C1 segment of cervical spinal cord (tissue), 14 donors: ENCODE data around the gene EP400.

Source experiments
- DNase-seq, 14 donors: peaks; one replicate each; lab custom pipeline; 2025; lab: John Stamatoyannopoulos, UW

The EP400 gene

DNA sequence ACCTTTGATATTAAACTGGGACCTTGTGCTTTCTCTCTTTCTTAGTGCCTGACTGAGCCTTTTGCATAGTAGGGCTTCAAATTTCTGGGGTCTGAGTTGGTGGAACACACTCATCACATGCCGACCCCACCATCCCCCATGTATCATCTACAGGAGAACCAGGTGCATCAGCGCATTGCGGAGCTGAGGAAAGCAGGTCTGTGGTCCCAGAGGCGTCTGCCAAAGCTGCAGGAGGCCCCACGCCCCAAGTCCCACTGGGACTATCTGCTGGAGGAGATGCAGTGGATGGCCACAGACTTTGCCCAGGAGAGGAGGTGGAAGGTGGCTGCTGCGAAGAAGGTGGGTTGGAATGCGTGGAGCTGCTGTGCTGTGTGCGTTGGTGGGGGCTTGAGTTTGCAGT lies 37.8 kb downstream of the EP400 start:
- no peak for DNase-seq

DNA sequence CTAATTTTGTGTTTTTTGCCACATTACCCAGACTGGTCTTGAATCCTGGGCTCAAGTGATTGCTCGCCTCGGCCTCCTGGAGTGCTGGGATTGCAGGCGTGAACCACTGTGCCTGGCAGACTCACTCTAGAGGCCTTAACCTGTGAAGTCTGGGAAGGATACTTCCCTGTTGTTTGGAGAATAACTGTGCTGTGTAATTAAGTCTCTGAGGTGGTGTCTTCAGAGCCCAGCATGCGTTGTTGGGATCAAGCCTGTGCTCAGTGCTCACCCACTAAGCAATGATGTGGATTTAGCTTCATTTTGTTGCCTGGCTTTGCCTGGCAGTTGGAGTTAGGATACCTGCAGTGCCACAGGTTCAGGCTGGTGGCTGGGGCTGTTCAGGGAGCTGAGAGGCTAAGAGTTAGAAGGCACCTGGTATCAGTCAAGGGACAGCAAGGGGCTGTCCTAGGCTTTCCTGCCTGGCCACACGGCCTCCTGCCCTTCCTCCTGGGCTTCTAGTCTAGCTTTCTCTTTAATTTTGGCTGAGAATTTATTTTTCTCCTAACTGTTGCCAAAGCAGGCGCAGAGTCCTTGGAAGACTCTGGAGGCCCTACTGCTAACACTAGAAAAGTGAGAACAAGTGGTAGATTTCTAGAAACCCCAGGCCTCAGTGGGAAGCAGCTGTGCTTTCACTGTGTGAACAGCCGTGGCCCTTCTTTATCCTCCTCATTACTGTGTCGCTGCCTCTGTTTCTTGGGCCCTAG lies 38.5 kb downstream of the EP400 start:
- no peak for DNase-seq

DNA sequence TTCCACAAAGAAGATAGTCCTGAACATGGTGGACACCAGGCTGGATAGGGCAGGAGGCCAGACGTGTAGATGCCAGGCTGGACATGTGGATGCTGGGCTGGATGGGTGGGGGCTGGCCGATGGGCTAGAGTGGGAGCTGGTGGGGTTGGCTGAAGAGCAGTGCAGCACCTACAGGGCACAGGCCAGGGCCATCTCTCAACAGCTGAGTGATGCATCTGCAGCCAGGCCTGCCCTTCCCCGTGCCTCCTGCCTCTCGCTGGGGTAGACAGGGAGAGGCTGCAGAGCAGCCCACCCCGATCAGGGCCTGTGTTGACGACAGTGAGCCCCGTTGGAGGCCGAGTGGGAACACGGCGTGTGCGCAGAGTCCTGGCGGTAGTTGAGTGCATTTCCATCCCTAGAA lies 39.3 kb downstream of the EP400 start:
- no peak for DNase-seq

DNA sequence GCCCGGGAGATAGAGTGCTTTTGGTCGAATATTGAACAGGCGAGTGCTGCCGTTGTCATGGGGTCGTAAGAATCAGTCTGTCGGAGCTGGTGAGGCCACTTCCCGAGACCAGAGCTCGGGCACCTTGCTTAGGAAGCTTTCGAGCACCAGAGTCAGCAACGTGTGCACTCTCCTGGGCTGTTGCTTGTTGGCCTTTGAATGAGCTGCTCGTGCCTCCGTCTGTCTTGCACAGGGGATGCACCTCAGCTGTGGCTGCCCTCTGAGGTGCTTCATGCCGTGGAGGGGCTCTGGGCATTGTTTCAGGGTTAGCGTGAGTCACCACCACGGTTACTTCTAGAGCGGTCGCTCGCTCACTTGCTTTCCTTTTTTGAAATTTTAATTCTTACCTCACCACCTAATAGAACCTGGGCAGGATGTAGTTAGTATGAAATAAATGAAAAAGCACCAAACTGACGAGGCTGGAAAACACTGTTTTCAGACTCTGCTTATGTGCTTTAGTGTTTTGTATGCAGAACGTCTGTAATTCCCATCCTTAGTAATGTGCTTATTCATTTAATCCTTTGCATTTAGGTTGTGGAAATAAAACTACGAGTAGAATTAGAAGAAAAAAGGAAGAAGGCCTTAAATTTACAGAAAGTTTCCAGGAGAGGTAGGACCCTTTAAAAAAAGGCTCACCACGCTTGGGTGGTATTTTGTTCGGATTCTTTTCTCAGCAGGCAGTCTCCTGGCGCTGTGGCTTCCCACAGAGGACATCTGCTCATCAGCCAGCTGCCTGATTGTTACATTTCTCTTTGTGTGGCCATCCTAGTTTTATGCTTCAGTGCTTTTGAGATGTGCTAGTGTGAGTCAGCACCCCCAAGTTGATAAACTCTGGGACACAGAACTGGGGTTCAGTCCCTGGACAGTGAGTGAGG lies 40.6 kb downstream of the EP400 start:
- DNase-seq, result no peak

DNA sequence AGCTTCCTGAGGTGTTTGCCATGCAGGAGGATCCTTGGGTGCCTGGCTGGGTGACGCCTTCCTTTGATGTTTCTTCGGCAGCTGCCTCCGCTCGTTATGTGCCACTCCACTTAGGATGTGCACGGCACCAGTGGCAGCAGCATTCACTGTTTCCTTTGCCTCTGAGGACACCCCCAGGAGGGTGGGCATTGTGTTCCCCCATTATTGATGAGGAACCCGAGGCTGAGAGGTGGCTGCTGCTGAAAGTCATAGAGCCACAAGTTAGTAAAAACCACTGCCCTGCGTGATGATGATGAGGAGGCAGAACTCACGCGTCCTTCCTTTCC lies 41.2 kb downstream of the EP400 start:
- DNase-seq, result no peak

DNA sequence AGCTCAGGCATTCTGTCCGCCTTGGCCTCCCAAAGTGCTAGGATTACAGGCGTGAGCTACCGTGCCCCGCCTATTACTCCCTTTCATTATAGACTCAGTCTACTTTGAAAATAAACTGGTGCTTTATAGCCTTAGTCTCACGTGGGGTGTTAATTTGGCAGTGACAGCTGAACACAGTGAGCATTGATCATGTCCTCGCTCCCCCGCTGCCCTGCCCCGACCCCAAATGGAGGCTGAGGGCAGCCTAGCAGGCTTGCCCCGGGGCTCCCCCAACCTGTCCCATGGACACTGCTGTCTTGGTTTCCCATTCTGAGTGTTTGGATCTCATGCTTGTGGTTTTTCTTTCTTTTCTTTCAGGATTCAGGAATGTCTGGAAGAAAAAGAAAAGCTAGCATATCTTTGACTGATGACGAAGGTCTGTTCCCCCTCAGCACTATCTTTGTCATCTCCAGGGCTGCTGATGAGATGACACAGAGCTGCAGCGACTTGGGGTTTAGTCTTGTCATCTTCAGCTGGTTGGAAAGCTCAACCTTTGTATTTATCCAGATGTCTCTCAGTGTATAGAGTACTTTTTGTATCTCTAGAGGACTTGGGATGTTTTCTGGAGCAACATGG lies 42.2 kb downstream of the EP400 start:
- DNase-seq, result no peak

DNA sequence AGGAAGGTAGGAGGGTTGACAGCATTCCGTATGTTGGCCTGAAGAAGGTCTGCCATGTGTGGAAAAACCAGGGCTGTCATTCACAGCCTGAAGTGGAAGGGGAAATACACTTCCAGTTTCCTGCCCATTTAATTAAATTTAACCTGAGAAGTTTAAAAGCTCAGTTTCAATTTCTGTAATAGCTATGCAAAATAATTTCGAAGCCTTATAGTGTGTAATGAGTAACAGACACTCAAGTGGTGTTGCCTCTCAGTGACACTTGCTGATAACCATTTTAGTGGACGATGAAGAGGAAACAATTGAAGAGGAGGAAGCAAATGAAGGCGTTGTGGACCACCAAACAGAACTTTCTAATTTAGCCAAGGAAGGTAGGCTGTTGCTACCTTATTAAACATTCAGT lies 44.8 kb downstream of the EP400 start:
- DNase-seq, result no peak

DNA sequence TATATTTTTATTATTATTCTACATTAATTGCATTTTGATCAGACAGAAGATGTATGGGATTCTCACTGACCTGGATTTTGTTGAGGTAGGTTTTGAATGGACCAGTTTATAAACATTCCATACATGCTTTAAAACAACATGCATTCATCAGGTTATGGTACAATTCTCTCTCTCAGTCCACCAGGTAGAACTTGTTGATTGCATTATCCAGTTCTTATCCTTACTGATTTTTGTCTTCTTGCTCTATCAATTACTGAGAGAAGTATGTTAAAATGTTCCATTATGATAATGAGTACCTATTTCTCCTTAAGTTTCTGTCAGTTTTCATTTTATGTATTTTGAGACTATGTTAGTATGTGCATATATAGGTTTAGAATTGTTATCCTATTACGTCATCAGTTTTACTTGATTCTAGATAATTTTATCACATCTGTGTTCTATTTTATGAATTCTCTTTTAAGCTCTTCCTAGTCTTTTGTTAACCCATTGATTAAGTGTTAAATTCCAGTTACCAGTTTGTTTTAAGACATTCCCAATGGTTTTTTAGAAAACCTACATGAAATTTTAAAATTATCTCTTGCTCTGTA lies 50.6 kb downstream of the EP400 start:
- DNase-seq, result no peak

DNA sequence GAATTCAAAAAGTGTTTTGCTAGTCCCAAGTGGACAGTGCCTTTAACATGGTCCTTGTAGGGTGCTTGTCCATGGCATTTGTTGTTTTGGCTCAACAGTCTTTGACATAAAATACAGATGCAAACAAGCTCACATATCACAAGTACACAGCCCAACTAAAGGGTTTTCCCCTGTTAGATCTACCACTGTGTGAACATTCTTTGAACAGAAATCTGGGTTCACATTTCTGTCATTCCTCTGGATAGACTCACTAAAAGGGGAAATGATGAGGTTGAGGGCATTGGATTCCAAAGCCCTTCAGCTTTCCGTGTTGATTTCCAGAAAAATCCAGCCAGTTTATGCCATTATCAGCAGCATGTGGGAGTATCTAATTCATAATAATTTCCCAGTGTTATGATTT lies 54.1 kb downstream of the EP400 start:
- no peak for DNase-seq

DNA sequence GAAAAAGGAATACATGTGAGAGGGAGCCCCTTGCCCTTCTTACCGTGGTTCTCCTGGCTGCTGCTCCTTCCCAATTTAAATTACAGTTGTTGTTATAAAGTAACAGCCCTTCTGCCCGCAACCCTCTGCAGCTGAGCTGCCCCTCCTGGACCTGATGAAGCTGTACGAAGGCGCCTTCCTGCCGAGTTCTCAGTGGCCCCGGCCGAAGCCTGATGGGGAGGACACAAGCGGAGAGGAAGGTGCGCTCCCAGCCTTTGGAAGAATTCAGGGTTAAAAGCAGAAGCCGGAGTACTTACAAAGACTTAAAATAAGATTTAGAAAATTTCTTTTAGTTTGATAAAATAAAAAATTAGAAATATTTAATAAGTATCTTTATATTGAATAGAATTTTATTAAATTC lies 55.2 kb downstream of the EP400 start:
- no peak for DNase-seq

DNA sequence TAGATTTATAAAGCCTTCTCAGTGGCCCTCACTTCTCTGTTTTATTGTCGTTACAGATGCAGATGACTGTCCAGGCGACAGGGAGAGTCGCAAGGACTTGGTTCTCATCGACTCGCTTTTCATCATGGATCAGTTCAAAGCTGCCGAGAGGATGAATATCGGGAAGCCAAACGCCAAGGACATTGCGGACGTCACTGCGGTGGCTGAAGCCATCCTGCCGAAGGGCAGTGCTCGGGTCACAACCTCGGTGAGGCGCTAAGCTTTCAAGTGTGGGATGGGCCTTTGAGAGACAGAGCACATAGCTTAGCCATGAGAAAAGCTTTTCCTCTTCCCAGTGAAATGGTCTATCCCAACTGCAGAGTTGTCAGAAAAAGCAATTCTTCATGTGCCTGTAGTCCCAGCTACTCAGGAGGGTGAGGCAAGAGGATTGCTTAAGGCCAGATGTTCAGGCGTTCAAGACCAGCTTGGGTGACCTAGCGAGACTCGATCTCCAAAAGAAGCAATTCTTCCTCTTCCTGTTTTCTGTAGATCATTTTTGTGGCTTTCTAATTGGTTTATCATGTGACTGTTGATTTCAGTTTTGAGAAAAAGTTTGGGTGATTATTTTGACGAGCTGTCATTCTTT lies 56.4 kb downstream of the EP400 start:
- no peak for DNase-seq

DNA sequence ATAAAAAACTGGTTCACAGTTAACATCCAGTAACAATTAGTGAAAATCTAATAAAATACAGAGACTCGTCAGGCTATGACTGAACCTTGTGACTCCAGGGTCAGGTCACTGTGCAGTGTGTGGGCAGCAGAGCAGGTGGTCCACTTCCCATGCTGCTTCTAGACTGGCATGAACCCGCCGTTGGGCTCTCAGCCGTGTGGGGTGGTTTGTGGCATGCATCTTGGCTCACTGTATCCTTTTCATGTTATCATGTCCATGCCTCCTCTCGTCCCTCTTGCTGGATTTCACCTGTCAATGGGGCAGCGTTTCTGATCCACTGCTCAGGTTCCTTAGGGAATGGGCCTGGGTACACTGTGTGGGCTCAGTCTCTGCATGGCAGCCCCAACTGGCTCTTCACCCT lies 57.3 kb downstream of the EP400 start:
- DNase-seq, result no peak

DNA sequence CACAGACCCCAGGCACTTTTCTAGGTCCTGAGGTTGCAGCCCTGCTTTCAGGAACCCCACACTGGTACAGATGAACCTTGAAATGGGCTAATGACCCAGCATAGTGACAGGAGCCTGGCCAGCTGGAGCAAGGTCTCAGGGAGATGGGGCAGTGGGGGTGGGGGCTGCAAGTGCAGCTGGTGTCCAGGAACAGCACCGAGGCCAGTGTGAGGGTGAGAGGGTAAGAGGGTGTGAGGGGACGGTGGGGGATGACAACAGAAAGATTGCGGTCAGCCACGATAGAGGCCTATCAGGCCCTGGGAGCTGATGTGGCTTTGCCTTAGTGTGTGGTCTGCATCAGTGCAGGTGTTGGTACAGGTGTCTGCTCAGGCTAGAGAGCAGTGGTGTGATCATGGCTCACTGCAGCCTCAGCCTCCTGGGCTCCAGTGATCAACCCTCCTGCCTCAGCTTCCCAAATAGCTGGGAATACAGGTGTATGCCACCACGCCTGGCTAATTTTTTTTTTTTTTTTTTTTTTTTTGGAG lies 59.7 kb downstream of the EP400 start:
- DNase-seq, result no peak

DNA sequence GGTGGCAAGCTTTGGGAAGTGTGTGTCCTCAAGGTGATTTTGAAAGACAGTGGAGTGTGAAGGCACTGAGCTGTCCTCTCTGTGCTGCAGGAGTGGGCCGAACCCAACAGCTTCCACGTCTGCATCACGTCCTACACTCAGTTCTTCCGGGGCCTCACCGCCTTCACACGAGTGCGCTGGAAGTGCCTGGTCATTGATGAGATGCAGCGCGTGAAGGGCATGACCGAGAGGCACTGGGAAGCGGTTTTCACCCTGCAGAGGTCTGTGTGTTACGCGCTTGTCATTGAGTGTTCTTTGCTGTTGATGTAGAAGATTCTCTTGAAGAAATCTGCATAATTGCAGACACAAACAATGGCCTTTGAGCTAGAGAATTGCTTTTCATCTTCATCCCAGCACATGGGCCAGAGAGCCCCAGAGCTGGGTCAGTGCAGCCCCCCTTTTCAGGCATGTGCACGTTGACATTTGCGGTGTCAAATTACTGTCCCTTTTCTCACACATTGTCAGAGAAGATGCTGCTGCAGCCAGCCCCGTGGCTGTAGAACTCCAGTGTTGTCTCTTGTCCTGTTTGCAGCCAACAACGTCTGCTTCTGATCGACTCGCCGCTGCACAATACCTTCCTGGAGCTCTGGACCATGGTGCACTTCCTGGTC lies 63.3 kb downstream of the EP400 start:
- no peak for DNase-seq

DNA sequence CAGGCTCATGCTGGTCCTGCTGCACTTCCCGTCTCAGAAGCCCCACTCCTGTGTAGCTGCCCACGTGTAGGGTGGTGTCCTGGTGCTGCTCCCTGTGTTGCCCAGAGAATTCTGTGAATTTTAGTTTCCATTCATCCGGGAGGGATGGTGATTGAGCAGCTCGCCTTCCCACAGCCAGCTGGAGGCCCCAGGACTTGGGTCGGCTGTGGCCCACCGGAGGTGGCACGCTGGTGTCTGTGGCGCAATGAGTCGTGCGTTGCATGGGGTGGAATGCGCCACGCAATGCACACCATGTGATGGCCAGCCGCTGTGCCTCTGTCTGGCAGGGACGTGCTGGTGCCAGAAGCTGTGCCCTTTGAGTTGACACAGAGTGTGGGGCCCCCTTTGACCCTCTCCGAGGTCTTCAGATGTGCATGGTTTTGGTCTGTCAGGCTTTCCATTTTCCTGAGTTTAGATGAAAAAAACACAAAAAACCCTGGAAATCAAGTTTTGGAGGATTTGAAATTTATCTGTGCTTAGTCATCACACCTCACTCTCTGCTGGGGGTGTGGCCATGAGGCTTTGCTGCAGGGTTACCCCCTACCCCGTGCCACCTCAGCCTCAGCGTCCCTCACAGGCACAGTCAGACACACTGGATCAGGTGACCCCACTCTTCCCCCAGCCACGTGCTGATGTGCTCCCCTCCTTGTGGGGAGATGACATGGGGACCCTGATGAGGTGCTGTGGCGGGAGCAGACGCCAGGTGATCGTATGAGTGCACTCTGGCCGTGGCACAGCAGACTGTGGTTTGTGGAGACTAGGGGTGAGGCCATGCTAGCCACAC lies 64.6 kb downstream of the EP400 start:
- DNase-seq, result no peak

DNA sequence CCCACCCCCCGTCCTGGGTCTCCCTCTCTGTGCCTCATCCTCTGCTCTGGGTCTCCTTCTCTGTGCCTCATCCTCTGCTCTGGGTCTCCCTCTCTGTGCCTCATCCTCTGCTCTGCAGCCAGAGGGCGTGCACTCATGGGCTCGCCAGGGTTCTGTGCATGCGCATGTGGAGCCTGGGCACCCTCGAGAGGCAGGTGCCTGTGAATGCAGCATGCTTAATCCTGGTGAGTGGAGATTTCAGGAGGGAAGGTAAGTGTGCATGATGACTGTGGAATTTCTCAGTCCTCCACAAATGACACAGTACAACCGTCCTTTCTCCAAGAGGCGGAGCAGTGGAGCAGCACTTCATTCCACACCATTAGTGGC lies 65.2 kb downstream of the EP400 start:
- DNase-seq, result no peak

DNA sequence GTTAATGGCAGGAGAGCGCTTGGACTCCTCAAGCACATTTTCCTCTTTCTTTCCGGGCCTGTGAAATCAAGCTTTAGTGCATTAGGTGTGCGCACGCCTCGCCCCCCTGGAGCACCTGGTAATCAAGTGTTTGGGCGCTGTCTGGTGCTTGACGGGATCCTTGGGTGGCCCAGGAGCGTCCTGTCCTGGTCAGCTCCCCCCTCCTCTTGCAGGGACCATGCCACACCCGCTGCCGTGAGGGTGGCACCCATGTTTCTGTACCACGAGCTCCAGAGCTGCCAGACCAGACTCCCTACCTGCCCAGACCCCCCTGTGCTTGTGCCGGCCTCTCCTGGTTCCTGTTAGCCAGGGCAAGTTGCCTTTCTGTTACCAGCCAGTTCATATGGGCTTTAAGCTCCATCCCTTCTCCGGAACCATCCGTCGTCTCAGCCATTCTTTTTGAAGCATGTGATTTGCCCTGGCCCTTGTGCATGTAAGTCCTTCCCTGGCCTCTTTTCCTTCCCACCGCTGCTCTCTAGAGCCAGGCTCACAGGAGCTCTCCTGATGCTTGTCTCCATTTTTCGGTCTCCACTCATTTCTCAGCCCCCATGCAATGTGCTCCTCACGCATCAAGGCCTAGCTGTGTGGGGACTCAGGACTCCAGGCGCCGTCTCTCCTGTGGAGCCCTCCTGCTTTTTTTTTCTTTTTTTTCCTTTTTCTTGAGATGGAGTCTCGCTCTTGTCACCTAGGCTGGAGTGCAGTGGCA lies 66.1 kb downstream of the EP400 start:
- DNase-seq, result no peak

DNA sequence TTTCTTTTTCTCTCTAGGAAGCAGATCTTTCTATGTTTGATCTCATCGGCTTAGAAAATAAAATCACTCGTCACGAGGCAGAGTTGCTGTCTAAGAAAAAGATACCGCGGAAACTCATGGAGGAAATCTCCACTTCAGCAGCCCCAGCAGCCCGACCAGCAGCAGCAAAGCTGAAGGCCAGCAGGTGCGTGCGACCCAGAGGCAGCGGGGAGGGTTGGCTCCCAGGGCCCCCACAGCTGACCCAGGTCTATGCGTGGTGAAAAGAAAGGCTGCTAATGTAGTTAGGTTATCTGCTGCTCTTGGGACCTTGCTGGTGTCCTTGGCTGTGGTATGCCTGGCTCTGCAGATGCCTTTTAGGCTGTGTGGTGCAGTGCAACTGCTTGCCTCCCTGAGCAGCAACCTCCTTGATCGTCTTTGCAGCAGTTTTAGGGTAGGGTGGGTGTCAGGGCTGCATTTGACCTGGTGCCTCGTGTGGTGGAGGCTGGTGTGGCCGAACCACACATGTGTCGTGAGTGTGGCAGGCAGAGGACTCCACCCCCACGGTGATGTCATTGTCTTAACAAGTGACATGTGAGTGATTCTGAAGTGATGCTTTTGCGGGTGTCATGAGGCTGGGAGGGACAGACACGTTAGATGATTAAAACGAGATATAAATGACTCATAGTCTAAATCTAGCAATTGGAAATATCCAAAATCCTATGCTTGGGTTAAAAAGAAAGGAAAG lies 68.6 kb downstream of the EP400 start:
- DNase-seq, result no peak

DNA sequence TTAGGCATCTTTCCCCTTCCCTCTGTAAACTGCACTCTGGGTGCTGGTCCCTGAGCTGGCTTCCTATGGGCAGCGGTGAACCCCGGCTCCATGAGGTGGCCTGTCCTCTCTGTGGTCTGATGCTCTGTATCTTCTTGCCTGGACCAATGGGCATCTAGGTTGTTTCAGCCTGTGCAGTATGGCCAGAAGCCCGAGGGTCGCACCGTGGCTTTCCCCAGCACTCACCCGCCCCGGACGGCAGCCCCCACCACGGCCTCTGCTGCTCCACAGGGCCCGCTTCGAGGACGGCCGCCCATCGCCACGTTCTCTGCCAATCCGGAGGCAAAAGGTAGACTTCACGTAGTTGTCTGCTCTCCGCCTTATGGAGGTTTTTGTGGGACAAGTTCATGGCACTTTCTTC lies 70.1 kb downstream of the EP400 start:
- DNase-seq, result no peak
